Colon (tissue), 2 donors: ENCODE data around the gene KCNQ1.

Experiments
- FAIRE-seq: peaks from 2 replicates; lab custom pipeline; 2012; peaks lifted over from hg19 to GRCh38; lab: Jason Lieb, UNC
- donor health status: control.
- donor health status: control.

KCNQ1 gene

GRCh38 chr11:2581151-2581930 is 136.5 kb downstream of the KCNQ1 start:
- FAIRE-seq, result no peak

GRCh38 chr11:2581931-2582350 is 137.1 kb downstream of the KCNQ1 start:
- no peak for FAIRE-seq

- FAIRE-seq, result no peak
These were observed 137.6 kb downstream of the KCNQ1 start for GRCh38 chr11:2582351-2582945.

- no peak for FAIRE-seq
These were observed 138.3 kb downstream of the KCNQ1 start for GRCh38 chr11:2582946-2583604.

- FAIRE-seq, result no peak
These were observed 138.8 kb downstream of the KCNQ1 start for GRCh38 chr11:2583605-2583958.

GRCh38 chr11:2584434-2584811 is 139.6 kb downstream of the KCNQ1 start:
- FAIRE-seq, result no peak

- FAIRE-seq, result no peak
These were observed 140.2 kb downstream of the KCNQ1 start for GRCh38 chr11:2584812-2585565.

- FAIRE-seq, result no peak
These were observed 140.8 kb downstream of the KCNQ1 start for GRCh38 chr11:2585566-2586086.

- FAIRE-seq, result no peak
These were observed 141.4 kb downstream of the KCNQ1 start for GRCh38 chr11:2586087-2586792.

- no peak for FAIRE-seq
These were observed 142.0 kb downstream of the KCNQ1 start for GRCh38 chr11:2586793-2587131.

GRCh38 chr11:2587132-2587930 is 142.5 kb downstream of the KCNQ1 start:
- FAIRE-seq, result no peak

- no peak for FAIRE-seq
These were observed 143.4 kb downstream of the KCNQ1 start for GRCh38 chr11:2587976-2588748.

- no peak for FAIRE-seq
These were observed 144.2 kb downstream of the KCNQ1 start for GRCh38 chr11:2588809-2589537.

GRCh38 chr11:2589538-2589934 is 144.7 kb downstream of the KCNQ1 start:
- no peak for FAIRE-seq

GRCh38 chr11:2590131-2590964 is 145.5 kb downstream of the KCNQ1 start:
- no peak for FAIRE-seq

- no peak for FAIRE-seq
These were observed 146.4 kb downstream of the KCNQ1 start for GRCh38 chr11:2590965-2591754.

- no peak for FAIRE-seq
These were observed 147.0 kb downstream of the KCNQ1 start for GRCh38 chr11:2591805-2592204.
